Left lung (tissue), 10 donors: ENCODE results near the gene TYSND1. TPM values are rescaled to one million over a fixed set of nuclear protein-coding genes. Genes with fewer than 3 reads are reported as not detected.
A peak's percentile ranks its signal among the peaks of the same experiment; 100 is the strongest.

Experiments
- ATAC-seq: fragments of 200-7000 bp; cut with Tn5 transposase; one replicate; pipeline ENCODE4 v1.9.1; 2020; ENCODE audit warnings: moderate library complexity
- DNase-seq, 4 donors: peaks; one replicate each; pipeline ENCODE4 v3.0.0-alpha.2; 2013 to 2020
- H3K27ac ChIP-seq, 2 donors: fragments of 200-600 bp; sonication (generic) in 1 of 2; one replicate each; pipeline versions ENCODE4 v1.5.0 to v1.8.0; 2020 to 2021
- H3K27me3 ChIP-seq, 2 donors: fragments of 200-600 bp; sonication (generic) in 1 of 2; one replicate each; pipeline versions ENCODE4 v1.5.0 to v1.8.0; 2020 to 2021
- H3K36me3 ChIP-seq, 2 donors: fragments of 200-600 bp; sonication (generic) in 1 of 2; one replicate each; pipeline versions ENCODE4 v1.5.0 to v1.8.0; 2020 to 2021
- H3K4me1 ChIP-seq, 2 donors: fragments of 200-600 bp; one replicate each; pipeline ENCODE4 v1.8.0; 2021
- H3K4me3 ChIP-seq, 2 donors: fragments of 200-600 bp; sonication (generic) in 1 of 2; one replicate each; pipeline versions ENCODE4 v1.5.0 to v1.8.0; 2020 to 2021; ENCODE audit warnings: mild to moderate bottlenecking in 1 of 2
- H3K9me3 ChIP-seq, 2 donors: fragments of 200-600 bp; sonication (generic) in 1 of 2; one replicate each; pipeline versions ENCODE4 v1.5.0 to v1.8.0; 2020 to 2021
- CTCF ChIP-seq, 2 donors: fragments of 200-600 bp; sonication (generic) in 1 of 2; IDR thresholded peaks; one replicate each; pipeline versions ENCODE4 v1.5.0 to v1.8.0; 2021; ENCODE audit warnings: antibody characterized with exemption in 2 of 2
- intact Hi-C, 2 donors: fragments of 100-400 bp; cut with DNase I; formaldehyde crosslinking; loops; one replicate each; pipeline versions ENCODE4 v1.11.2 to v1.14.2; 2022
- polyA plus RNA-seq, 6 donors: library from polyadenylated mRNA; unstranded; fragments of 120-200 nt; gene quantifications; one replicate each; pipeline ENCODE4 v1.2.1, GENCODE V29; 2013; ENCODE audit not compliant: insufficient read length in 6 of 6
- total RNA-seq, 2 donors: library from RNA; stranded (reverse); fragmentation: NEBNext Ultra II Directional; extraction: Animal tissue kit (Norgen Biotek cat#: 25700); gene quantifications; one replicate each; pipeline ENCODE4 v1.2.1, GENCODE V29; 2021
- donor health status: DM: no; HTN: yes; CAD: no.
- donor health status: DM: no; HTN: no; CAD: no.

Gene TYSND1
- total and polyA plus RNA-seq, 8 donors = 10.2 to 14.5 (median 12.7) TPM

- ATAC-seq (no peak), DNase-seq (no peak)
- Histone ChIP-seq H3K4me3 (no peak overlapping the region), H3K27ac (no peak overlapping the region), H3K27me3 (no peaks in the 10 kb centered on the region), H3K4me1 (peaks cover 7 to 23% of the 10 kb centered on the region in 2 donors), H3K36me3 (no peaks in the 10 kb centered on the region), H3K9me3 (peaks cover 0 to 6% of the 10 kb centered on the region in 2 donors)
- no peak for TF ChIP-seq CTCF (IDR thresholded peaks at IDR 0.05)
- intact Hi-C loops = no loop called here
Measured at GRCh38 chr10:70176441-70176840, 29.9 kb upstream of the TYSND1 start.

GRCh38 chr10:70175516-70175915 is 29.0 kb upstream of the TYSND1 start:
- intact Hi-C loops = no loop called here
- ATAC-seq (no peak), DNase-seq (no peak)
- no peaks in the 10 kb centered on the region for H3K36me3 ChIP-seq
- H3K27me3 ChIP-seq = no peaks in the 10 kb centered on the region
- peaks cover 7 to 23% of the 10 kb centered on the region in 2 donors for H3K4me1 ChIP-seq
- no peak overlapping the region for H3K4me3 ChIP-seq
- H3K9me3 ChIP-seq = peaks cover 0 to 6% of the 10 kb centered on the region in 2 donors
- H3K27ac ChIP-seq = no peak overlapping the region
- TF ChIP-seq CTCF (IDR thresholded peaks at IDR 0.05) = no peak

- no peak for DNase-seq
- H3K27me3 ChIP-seq = no peaks in the 10 kb centered on the region
- H3K4me1 ChIP-seq = peaks cover 7 to 29% of the 10 kb centered on the region in 2 donors
- TF ChIP-seq CTCF (IDR thresholded peaks at IDR 0.05) = no peak
- H3K27ac ChIP-seq = peak overlapping the region; percentile 49 to 86
- no peak for ATAC-seq
- H3K9me3 ChIP-seq = no peaks in the 10 kb centered on the region
- no peak overlapping the region for H3K4me3 ChIP-seq
- H3K36me3 ChIP-seq = no peaks in the 10 kb centered on the region
- intact Hi-C loops = no loop called here
Measured at GRCh38 chr10:70174058-70174741, 27.7 kb upstream of the TYSND1 start.

GRCh38 chr10:70169649-70170364 is 23.3 kb upstream of the TYSND1 start:
- Histone ChIP-seq H3K4me3 (peak overlapping the region; percentile 49 to 78), H3K4me1 (peaks cover 7 to 62% of the 10 kb centered on the region in 2 donors), H3K27ac (peak overlapping the region; percentile 91 to 93), H3K36me3 (peaks cover 0 to 28% of the 10 kb centered on the region in 2 donors), H3K9me3 (no peaks in the 10 kb centered on the region), H3K27me3 (no peaks in the 10 kb centered on the region)
- ATAC-seq (peak; percentile 41), DNase-seq (no peak)
- no peak for TF ChIP-seq CTCF (IDR thresholded peaks at IDR 0.05)
- intact Hi-C loops = no loop called here

GRCh38 chr10:70169011-70169410 is 22.5 kb upstream of the TYSND1 start:
- no peaks in the 10 kb centered on the region for H3K9me3 ChIP-seq
- TF ChIP-seq CTCF (IDR thresholded peaks at IDR 0.05) = no peak
- no peaks in the 10 kb centered on the region for H3K27me3 ChIP-seq
- peaks cover 10 to 63% of the 10 kb centered on the region in 2 donors for H3K4me1 ChIP-seq
- DNase-seq (no peak), ATAC-seq (no peak)
- H3K4me3 ChIP-seq = peak overlapping the region; percentile 49 to 78
- intact Hi-C loops = no loop called here
- peak overlapping the region; percentile 91 to 93 for H3K27ac ChIP-seq
- H3K36me3 ChIP-seq = peaks cover 0 to 33% of the 10 kb centered on the region in 2 donors
